ENCODE results near the gene CCDC107.

CCDC107 gene

GRCh38 chr9:35652829-35653209 is 5.3 kb upstream of the CCDC107 start:
- Histone ChIP-seq H3K9me3 (ENCODE audit: insufficient read depth, low read depth, low read length) (no peaks in the 10 kb centered on the region), H3K36me3 (ENCODE audit: insufficient read depth, low read depth, low read length) (no peaks in the 10 kb centered on the region), H3K4me1 (ENCODE audit: insufficient read depth, low read length) (peaks cover 5% of the 10 kb centered on the region; the same call in 1 of the 2 replicates), H3K4me3 (ENCODE audit: low read length) (no peak overlapping the region), H3K9ac (ENCODE audit: low read depth, low read length) (no peak overlapping the region), H3K27me3 (ENCODE audit: insufficient read depth, low read length) (peaks cover 15% of the 10 kb centered on the region), H3K27ac (ENCODE audit: low read length) (no peak overlapping the region)

- H3K27ac ChIP-seq (ENCODE audit: low read length): no peak overlapping the region
- peaks cover 5% of the 10 kb centered on the region; the same call in 1 of the 2 replicates for H3K4me1 ChIP-seq (ENCODE audit: insufficient read depth, low read length)
- no peak overlapping the region for H3K4me3 ChIP-seq (ENCODE audit: low read length)
Observed at GRCh38 chr9:35653611-35654010, 4.5 kb upstream of the CCDC107 start.

GRCh38 chr9:35656348-35656747 is 1.7 kb upstream of the CCDC107 start:
- Histone ChIP-seq H3K27me3 (ENCODE audit: insufficient read depth, low read length) (peaks cover 13% of the 10 kb centered on the region), H3K4me1 (ENCODE audit: insufficient read depth, low read length) (peaks cover 4% of the 10 kb centered on the region; the same call in 1 of the 2 replicates), H3K4me3 (ENCODE audit: low read length) (no peak overlapping the region), H3K9ac (ENCODE audit: low read depth, low read length) (no peak overlapping the region), H3K27ac (ENCODE audit: low read length) (no peak overlapping the region), H3K9me3 (ENCODE audit: insufficient read depth, low read depth, low read length) (no peaks in the 10 kb centered on the region), H3K36me3 (ENCODE audit: insufficient read depth, low read depth, low read length) (peaks cover 14% of the 10 kb centered on the region)

More at GRCh38 chr9:35653611-35654010, 4.5 kb upstream of the CCDC107 start:
- Histone ChIP-seq H3K36me3 (ENCODE audit: insufficient read depth, low read depth, low read length) (no peaks in the 10 kb centered on the region), H3K9me3 (ENCODE audit: insufficient read depth, low read depth, low read length) (no peaks in the 10 kb centered on the region), H3K27me3 (ENCODE audit: insufficient read depth, low read length) (peaks cover 13% of the 10 kb centered on the region), H3K9ac (ENCODE audit: low read depth, low read length) (no peak overlapping the region)

GRCh38 chr9:35656831-35657545 is 1.1 kb upstream of the CCDC107 start:
- Histone ChIP-seq H3K27me3 (ENCODE audit: insufficient read depth, low read length) (peaks cover 13% of the 10 kb centered on the region), H3K36me3 (ENCODE audit: insufficient read depth, low read depth, low read length) (peaks cover 21% of the 10 kb centered on the region), H3K4me1 (ENCODE audit: insufficient read depth, low read length) (peaks cover 4% of the 10 kb centered on the region; the same call in 1 of the 2 replicates), H3K4me3 (ENCODE audit: low read length) (peak overlapping the region; percentile 89), H3K9ac (ENCODE audit: low read depth, low read length) (peak overlapping the region; percentile 87), H3K9me3 (ENCODE audit: insufficient read depth, low read depth, low read length) (no peaks in the 10 kb centered on the region), H3K27ac (ENCODE audit: low read length) (no peak overlapping the region)

- H3K4me1 ChIP-seq (ENCODE audit: insufficient read depth, low read length): peaks cover 4% of the 10 kb centered on the region; the same call in 1 of the 2 replicates
Observed at GRCh38 chr9:35657546-35658136, 451 bp upstream of the CCDC107 start, which contains the start of gene RMRP. TSS of gene RMRP (minus strand) at chr9:35658019.

GRCh38 chr9:35658968-35659220 is 802 bp downstream of the CCDC107 start:
- peaks cover 13% of the 10 kb centered on the region for H3K27me3 ChIP-seq (ENCODE audit: insufficient read depth, low read length)
- H3K4me1 ChIP-seq (ENCODE audit: insufficient read depth, low read length): peaks cover 4% of the 10 kb centered on the region; the same call in 1 of the 2 replicates
- no peaks in the 10 kb centered on the region for H3K9me3 ChIP-seq (ENCODE audit: insufficient read depth, low read depth, low read length)
- peak overlapping the region; percentile 93 for H3K27ac ChIP-seq (ENCODE audit: low read length)
- H3K36me3 ChIP-seq (ENCODE audit: insufficient read depth, low read depth, low read length): peaks cover 40% of the 10 kb centered on the region
- H3K4me3 ChIP-seq (ENCODE audit: low read length): peak overlapping the region; percentile 89
- peak overlapping the region; percentile 87 for H3K9ac ChIP-seq (ENCODE audit: low read depth, low read length)

More at GRCh38 chr9:35657546-35658136, 451 bp upstream of the CCDC107 start, which contains the start of gene RMRP:
- Histone ChIP-seq H3K27ac (ENCODE audit: low read length) (peak within 1 kb of the TSS; percentile 93), H3K4me3 (ENCODE audit: low read length) (peak within 1 kb of the TSS; percentile 89), H3K27me3 (ENCODE audit: insufficient read depth, low read length) (peaks cover 13% of the 10 kb centered on the region), H3K9ac (ENCODE audit: low read depth, low read length) (peak within 1 kb of the TSS; percentile 87), H3K9me3 (ENCODE audit: insufficient read depth, low read depth, low read length) (no peaks in the 10 kb centered on the region), H3K36me3 (ENCODE audit: insufficient read depth, low read depth, low read length) (peaks cover 27% of the 10 kb centered on the region)

- Histone ChIP-seq H3K27ac (ENCODE audit: low read length) (no peak overlapping the region), H3K4me1 (ENCODE audit: insufficient read depth, low read length) (peaks cover 8% of the 10 kb centered on the region), H3K36me3 (ENCODE audit: insufficient read depth, low read depth, low read length) (peaks cover 41% of the 10 kb centered on the region), H3K9me3 (ENCODE audit: insufficient read depth, low read depth, low read length) (no peaks in the 10 kb centered on the region), H3K27me3 (ENCODE audit: insufficient read depth, low read length) (peaks cover 13% of the 10 kb centered on the region), H3K4me3 (ENCODE audit: low read length) (peak overlapping the region; percentile 89), H3K9ac (ENCODE audit: low read depth, low read length) (peak overlapping the region; percentile 87; the same call in 1 of the 2 replicates)
Observed at GRCh38 chr9:35659340-35659739, 1.2 kb downstream of the CCDC107 start.

- peaks cover 12% of the 10 kb centered on the region for H3K27me3 ChIP-seq (ENCODE audit: insufficient read depth, low read length)
- H3K9me3 ChIP-seq (ENCODE audit: insufficient read depth, low read depth, low read length): no peaks in the 10 kb centered on the region
- peaks cover 12% of the 10 kb centered on the region for H3K4me1 ChIP-seq (ENCODE audit: insufficient read depth, low read length)
- H3K27ac ChIP-seq (ENCODE audit: low read length): peak overlapping the region; percentile 10
- H3K36me3 ChIP-seq (ENCODE audit: insufficient read depth, low read depth, low read length): peaks cover 41% of the 10 kb centered on the region
- no peak overlapping the region for H3K4me3 ChIP-seq (ENCODE audit: low read length)
- H3K9ac ChIP-seq (ENCODE audit: low read depth, low read length): no peak overlapping the region
Observed at GRCh38 chr9:35660966-35661415, 2.9 kb downstream of the CCDC107 start.

GRCh38 chr9:35661756-35662350 is 3.8 kb downstream of the CCDC107 start:
- H3K4me1 ChIP-seq (ENCODE audit: insufficient read depth, low read length): peaks cover 12% of the 10 kb centered on the region
- H3K27me3 ChIP-seq (ENCODE audit: insufficient read depth, low read length): peaks cover 3% of the 10 kb centered on the region
- no peak overlapping the region for H3K9ac ChIP-seq (ENCODE audit: low read depth, low read length)
- no peak overlapping the region for H3K4me3 ChIP-seq (ENCODE audit: low read length)
- H3K9me3 ChIP-seq (ENCODE audit: insufficient read depth, low read depth, low read length): no peaks in the 10 kb centered on the region
- H3K27ac ChIP-seq (ENCODE audit: low read length): no peak overlapping the region
- peaks cover 41% of the 10 kb centered on the region for H3K36me3 ChIP-seq (ENCODE audit: insufficient read depth, low read depth, low read length)

- Histone ChIP-seq H3K27ac (ENCODE audit: low read length) (no peak overlapping the region), H3K36me3 (ENCODE audit: insufficient read depth, low read depth, low read length) (peaks cover 41% of the 10 kb centered on the region), H3K4me3 (ENCODE audit: low read length) (no peak overlapping the region), H3K27me3 (ENCODE audit: insufficient read depth, low read length) (no peaks in the 10 kb centered on the region), H3K4me1 (ENCODE audit: insufficient read depth, low read length) (peaks cover 12% of the 10 kb centered on the region), H3K9me3 (ENCODE audit: insufficient read depth, low read depth, low read length) (no peaks in the 10 kb centered on the region), H3K9ac (ENCODE audit: low read depth, low read length) (no peak overlapping the region)
Observed at GRCh38 chr9:35662437-35662836, 4.3 kb downstream of the CCDC107 start.

- peak within 1 kb of the TSS; percentile 64 for H3K27ac ChIP-seq (ENCODE audit: low read length)
- no peaks in the 10 kb centered on the region for H3K27me3 ChIP-seq (ENCODE audit: insufficient read depth, low read length)
- H3K9ac ChIP-seq (ENCODE audit: low read depth, low read length): peak within 1 kb of the TSS; percentile 96
- peaks cover 41% of the 10 kb centered on the region for H3K36me3 ChIP-seq (ENCODE audit: insufficient read depth, low read depth, low read length)
- H3K4me3 ChIP-seq (ENCODE audit: low read length): peak within 1 kb of the TSS; percentile 88
- H3K4me1 ChIP-seq (ENCODE audit: insufficient read depth, low read length): peaks cover 7% of the 10 kb centered on the region
- H3K9me3 ChIP-seq (ENCODE audit: insufficient read depth, low read depth, low read length): no peaks in the 10 kb centered on the region
Observed at GRCh38 chr9:35664531-35665470, 6.7 kb downstream of the CCDC107 start, which contains the start of gene ARHGEF39. TSS of gene ARHGEF39 (minus strand) at chr9:35665195. CDS start at chr9:35665169, 26 bp downstream.

All from iPS-20b (cell line).